Esophagus mucosa (tissue), 1 donor: ENCODE results near the gene MED13. TPM values are rescaled to one million over a fixed set of nuclear protein-coding genes. Genes with fewer than 3 reads are reported as not detected.
"Not testable (repeated sequence)": the region's sequence is repeated elsewhere in the genome, so short reads cannot be mapped to it uniquely, and the experiment has no call there.

Experiments used
- ATAC-seq: fragments of 200-7000 bp; cut with Tn5 transposase; one replicate; pipeline ENCODE4 v1.9.1; 2020
- total RNA-seq: library from RNA; stranded (reverse); gene quantifications from one replicate; pipeline ENCODE4 v1.2.4, GENCODE V29; 2023
- donor health status: DM: yes; HTN: yes; CAD: no.

The MED13 gene
- total RNA-seq, 1 donor from 2014 or later, result 43.7 TPM

DNA sequence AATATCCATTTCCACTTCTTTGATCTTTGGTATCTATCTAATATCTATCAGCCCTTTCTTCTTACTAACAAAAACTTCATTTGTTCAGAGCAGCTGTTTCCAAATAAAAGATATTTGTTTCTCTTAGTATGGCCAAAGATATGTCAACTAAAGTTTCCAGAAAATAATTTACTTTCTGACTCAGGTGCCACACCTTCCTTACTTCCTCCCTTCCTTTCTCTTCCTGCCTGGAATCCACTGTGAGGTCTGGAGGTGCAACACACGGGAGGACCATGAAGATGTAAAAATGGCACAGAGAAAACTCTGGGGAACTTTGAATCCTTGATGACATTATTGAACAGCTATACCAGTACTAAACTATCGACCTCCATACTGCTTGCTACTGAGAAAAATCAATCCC, 14.0 kb downstream of the MED13 start:
- ATAC-seq, result peak; percentile 73

DNA sequence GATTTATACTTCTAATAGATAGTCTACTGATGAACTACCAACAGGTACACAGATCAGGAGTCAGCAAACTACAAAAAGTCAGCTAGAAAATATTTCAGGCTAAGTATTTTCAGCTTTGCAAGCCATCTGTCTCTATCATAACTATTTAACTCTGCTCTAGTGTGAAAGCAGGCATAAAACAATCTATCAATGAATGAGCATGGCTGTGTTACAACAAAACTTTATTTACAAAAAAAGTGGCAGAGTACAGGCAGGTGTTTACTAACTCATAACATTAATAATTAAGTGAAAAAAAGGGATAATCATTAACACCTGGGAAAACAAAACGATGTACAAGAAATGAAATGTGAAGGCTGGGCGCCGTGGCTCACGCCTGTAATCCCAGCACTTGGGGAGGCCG, 15.8 kb downstream of the MED13 start:
- ATAC-seq, result no peak

DNA sequence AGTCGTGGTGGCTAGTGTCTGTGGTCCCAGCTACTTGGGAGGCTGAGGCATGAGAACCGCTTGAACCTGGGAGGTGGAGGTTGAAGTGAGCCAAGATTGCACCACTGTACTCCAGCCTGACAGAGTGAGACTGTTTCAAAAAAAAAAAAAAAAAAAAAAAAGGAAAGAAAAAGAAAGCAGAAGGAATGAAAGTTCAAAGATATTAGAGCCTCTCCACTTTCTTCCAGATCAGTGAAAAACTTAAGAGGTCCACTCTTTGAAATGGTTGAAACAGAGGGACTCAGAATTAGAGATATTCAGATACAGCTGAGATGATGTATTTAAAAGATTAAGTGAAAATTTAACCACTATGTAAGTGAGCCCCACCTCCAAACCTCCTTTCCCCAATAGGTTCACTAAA, 16.8 kb downstream of the MED13 start:
- no peak for ATAC-seq

DNA sequence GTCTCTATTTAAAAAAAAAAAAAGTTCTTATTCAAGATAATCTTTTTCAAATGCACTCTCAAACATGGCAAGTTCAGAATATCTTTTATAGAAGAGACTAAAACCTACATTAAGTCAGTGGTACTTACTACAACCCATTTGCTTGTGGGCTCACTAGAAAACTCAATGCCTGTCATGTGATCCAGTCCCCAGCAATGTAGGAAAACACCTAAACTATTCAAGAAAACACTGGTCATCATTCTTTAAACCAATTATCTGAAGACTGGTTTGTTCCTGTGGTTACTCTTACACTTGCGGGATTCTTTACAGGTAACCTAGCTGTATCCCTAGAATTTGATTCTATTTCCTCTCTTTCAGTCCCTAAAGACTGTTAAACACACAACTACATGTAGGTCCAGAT, 19.6 kb downstream of the MED13 start:
- no peak for ATAC-seq

DNA sequence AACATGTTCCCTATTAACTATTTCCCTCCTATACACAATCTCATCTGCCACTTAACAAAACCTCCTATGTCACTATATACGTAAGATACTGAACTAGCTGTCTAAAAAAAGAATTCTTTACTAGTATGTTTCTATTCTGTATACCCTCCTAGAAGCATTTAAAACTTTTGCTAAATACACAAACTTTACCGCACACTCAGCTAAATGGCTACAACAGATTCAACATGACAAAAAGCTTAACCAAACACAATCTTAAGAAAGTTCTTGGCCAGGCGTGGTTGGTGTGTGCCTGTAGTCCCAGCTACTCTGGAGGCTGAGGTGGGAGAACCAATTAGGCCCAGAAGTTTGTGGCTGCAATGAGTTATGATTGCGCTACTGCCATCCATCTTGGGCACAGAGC, 20.0 kb downstream of the MED13 start:
- ATAC-seq, result no peak

DNA sequence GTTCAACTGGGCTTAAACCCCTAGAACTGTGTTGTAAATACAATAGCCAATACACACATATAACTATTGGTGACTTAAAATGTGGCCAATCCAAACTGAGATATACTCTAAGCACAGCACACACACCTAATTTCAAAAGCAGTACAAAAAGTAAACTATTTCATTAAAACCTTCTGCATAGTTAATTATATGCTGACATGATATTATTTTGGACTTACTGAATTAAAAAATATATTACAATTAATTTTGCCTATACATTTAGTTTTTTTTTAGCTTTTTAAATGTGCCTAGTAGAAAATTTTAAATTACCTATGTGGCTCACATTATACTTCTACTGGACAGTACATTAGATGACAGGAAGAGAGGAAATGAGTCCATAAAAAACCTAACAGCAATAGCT, 21.5 kb downstream of the MED13 start:
- ATAC-seq, result no peak

DNA sequence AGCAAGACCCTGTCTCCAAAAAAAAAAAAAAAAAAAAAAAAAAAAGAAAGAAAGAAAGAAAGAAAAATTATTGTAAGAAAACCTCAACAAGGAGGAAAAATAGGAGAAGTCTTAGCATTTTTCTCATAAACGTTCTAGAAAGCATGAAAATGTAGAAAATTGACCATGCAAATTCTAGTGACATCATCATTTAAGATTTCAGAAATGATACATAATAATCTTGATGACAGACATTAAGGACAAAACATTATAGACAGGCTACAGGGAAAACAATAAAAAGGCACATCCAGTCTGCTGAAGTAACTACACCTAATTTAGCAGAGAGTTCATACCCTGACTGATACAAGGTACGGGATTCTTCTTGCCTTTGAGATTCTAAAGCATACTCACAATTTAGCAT, 21.9 kb downstream of the MED13 start:
- no peak for ATAC-seq

DNA sequence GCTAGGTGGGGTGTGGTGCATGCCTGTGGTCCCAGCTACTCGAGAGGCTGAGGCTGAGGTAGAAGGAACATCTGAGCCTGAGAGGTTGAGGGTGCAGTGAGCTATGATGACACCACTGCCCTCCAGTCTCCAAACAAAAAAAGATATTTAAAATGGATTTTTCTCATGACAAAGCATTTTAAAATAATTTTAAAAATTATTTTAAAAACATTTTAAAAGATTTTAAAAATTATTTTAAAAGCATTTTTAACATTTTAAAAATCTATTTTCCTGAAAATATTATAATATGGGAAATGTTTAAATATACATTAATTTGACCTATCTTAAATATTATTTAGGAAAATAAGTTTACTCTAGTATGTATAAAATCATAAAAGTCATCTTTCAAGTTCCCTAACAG, 26.8 kb downstream of the MED13 start:
- no peak for ATAC-seq

DNA sequence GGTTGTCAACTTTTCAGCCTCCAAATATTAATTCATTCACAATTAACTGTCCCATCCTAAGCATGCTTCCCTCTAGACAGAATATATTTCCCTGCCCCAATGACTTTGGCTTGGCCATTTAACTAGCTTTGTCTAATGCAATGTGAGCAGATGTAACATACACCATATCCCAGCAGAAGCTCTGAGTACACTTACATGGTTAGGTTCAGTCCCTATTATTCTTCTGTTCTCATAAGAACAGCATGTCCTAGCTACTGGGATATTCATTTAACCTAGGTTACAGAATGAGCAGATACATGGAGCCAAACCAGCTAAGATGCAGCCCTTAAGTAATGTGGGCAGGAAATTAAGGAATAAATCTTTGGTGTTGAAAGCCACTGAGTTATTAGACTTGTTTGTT, 31.8 kb downstream of the MED13 start:
- no peak for ATAC-seq

DNA sequence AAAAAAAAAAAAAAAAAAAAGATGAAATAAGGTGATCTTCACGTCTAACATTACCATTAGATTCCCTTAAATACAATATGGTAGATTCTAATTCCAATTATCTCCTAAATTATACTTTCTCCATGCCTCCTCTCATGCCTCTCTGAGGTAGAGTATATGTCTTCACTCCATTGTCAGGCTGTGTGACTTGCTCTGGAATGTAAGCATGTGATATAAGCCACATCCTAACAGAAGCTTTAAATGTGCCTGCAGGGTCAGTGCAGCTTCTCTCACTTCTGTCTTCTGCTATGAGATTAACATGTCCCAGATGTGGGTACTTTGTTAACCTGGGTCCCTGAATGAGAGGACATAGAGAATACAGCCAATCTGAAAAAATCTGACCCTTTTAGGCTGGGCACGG, 32.6 kb downstream of the MED13 start:
- ATAC-seq, result no peak

DNA sequence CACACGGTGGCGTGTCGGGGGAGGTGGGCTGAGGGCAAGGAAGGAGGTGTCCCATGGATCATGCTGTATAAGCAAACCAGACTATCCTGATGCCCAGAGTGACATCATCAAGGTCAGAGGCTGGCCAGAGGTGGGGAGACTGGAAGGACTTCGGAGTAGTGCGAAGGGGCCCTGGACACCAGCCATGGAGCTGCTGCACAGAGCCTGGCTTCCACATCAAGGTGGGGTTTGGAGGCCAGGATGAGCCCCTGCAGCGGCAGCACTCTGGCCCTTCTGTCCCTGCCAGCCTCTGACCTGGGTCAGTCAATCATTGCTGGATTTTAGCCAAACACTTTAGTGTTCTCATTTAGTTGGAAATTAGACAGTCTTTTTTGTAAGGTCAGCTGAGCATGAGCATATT, 34.8 kb downstream of the MED13 start:
- ATAC-seq, result no peak

DNA sequence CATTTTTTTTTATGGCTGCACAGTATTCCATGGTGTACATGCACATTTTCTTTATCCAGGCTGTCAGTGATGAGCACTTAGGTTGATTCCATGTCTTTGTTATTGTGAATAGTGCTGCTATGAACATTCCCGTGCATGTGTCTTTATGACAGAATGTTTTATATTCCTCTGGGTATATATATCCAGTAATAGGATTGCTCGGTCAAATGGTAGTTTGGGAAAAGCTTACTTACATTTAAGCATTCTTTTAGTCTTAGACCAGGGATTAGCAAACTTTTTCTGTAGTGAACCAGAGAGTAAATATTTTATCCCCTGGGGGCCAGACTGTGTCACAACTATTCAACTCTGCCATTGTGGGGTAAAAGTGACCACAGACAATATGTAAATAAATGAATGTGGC, 40.2 kb downstream of the MED13 start:
- ATAC-seq, result no peak

DNA sequence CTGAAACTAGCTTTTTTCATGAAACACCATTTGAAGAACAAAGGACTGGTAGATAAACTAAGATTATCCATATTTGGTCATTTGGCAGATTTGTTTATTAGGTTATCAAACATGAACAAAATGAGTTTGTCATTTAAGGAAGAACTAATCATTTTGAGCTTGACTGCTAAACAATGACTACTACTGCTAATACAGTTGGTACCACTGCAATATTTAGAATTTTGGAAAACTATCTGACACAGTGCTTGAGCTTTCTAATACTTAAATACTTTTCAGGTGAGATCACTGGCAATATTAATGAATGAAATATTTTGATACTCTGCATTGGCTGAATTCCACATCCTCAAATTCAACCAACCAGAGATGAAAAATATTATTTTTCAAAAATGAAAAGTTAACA, 47.2 kb downstream of the MED13 start:
- no peak for ATAC-seq

DNA sequence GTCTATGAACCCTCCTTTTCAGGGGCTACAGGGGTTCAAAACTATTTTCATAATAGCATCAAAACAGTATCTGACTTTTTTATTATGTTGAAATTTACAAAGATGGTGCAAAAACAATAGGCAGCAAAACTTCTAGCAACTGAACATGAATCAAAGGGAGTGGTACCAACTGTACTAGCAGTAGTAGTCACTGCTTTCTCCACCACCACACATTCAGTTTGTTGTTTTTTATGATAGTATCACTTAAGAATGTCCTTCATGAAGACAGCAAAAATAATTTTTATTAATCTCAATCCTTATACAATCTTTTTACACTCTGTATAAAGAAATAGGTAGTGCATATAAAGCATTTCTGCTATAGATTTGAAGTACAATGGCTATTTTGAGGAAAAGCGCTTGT, 47.6 kb downstream of the MED13 start:
- no peak for ATAC-seq

DNA sequence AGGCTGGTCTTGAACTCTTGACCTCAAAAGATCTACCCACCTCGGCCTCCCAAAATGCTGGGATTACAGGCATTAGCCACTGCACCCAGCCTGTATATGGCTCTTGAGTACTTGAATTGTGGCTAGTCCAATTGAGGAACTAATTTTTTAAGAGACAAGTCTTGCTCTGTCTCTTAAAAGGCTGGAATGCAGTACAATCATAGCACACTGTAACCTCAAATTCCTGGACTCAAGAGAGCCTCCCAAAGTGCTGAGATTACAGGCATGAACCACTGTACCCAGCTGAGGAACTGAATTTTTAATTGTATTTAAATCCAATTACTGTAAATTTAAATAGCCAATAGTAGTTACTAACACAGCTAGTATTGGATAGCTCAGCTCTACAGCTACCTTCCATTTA, 50.6 kb downstream of the MED13 start:
- ATAC-seq, result no peak

DNA sequence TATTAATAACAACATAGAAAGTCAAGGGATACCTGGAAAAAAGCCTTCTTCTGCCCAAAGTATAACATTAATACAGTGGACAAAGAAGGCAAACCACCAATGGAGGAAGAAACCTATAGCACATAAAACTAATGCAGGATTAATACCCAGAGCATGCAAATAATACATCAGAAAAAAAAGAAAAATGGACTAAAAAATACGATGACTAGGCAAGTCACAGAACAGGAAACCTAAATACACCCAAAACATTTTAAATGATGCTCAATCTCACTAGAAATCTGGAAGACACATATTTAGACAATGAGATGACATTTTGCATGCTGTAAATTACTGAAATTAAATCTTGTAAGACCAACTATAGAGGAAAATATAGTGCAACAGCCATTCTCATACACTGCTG, 55.9 kb downstream of the MED13 start:
- ATAC-seq, result no peak

DNA sequence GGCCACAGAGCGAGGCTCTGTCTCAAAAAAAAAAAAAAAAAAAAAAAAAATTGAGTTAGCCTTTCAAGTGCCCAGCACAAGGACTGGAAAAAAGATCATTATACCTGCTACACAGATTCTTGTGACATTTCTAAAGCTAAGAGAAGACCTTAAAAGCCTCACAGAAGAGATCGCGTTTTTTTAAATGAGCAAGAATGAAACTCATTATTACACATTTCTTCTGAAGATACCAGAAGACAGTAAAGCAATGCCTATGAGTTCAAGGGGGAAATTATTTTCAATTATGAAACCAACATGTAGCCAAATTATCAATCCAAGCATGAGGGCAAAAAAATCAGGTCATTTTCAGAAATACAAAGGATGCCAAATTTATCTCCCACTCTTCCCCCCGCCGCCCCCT, 56.8 kb downstream of the MED13 start:
- no peak for ATAC-seq

DNA sequence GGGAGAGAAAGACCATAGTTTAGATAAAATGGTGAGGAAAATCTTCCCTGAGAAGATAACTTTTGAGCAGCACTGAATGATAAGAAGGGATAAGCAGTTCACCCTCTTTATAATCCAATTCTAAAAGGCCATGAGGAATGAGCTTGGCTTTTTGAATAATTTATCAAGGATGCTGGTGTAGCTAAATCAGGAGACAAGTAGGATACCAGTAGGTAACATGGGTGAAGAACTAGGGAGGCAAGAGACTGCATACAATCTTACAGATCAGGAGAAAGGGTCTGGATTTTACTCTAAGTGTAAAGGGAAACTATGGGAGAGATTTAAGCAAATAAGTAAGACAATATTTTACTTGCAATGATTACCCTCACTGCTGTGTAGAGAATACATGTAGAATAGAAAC, 60.7 kb downstream of the MED13 start:
- ATAC-seq, result no peak

DNA sequence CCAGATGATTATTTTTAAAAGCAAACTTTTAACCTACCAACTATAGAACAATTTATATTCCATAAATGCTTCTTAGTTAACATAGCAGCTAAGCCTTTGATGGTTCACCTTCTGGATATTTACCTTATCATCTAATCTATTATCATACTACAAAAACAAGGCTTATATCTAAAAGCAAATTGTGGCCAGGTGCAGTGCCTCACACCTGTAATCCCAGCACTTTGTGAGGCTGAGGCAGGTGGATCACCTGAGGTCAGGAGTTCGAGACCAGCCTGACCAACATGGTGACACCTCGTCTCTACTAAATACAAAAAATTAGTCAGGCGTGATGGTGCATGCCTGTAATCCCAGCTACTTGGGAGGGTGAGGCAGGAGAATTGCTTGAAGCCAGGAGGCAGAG, 61.9 kb downstream of the MED13 start:
- not testable (repeated sequence) for ATAC-seq

DNA sequence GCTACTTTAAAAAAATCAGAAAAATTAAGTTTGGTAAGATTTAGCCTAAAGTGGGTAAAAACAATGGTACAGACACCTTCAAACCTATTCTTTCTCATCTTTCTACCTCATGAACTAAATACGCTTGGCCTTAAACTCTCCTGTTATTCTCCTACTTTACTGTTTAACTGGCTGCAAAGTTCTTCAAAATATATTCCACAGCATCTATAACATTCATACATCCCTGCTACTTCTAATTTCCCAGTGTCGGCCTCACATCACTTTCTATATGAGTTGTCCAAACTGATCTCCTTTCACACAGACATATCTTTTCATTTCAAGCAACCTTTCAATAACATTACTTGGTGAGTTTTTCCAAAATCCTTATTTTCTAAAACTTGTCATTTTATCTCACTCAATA, 64.0 kb downstream of the MED13 start:
- ATAC-seq, result no peak

DNA sequence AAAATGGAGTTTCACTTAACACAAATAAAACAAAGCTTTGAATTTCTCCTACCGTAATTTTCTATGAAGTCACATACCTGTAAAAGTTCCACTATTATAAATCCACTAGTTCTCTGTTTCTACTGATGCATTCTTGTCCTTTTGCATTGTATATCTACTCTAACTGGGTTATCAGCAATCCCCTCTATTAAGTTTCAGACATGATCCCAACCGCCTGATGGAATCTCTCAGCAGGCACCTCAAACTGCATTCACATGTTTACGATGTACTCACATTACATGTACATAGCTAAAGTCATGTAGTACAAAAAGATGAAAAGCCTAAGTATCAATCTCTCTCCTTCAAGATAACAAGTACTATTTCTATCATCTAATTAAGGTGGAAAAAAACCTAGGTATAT, 64.9 kb downstream of the MED13 start:
- ATAC-seq, result no peak

DNA sequence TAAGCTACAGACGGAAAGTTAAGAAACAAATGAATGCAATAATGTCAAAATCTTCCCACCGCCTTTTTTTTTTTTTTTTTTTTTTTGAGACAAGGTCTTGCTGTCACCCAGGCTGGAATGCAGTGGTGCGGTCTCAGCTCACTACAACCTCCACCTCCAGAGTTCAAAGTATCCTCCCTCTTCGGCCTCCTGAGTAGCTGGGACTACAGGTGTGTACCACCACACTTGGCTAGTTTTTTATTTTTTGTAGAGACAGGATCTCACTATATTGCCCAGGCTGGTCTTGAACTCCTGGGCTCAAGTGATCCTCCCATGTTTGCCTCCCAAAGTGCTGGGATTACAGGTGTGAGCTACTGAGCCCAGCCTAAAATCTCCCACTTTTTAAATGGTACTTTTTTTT, 66.5 kb downstream of the MED13 start:
- ATAC-seq, result not testable (repeated sequence)

DNA sequence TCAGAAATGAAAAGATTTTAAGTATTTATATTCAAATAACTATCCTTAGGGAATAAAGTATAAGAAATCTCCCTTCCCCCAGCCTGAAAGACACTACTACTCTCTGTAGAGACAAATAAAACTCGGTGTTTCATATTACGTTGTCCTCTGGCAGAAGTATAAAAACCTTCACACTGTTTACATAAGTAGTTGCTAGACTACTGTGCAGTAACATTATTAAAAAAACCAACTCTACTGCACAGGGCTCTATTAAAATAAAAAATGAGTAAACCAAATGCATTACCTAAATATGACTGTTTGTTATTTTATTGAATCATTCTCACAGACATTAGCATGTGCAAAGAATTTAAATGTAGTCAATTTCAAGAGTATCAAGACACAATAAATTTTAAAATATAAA, 67.4 kb downstream of the MED13 start:
- ATAC-seq, result no peak

DNA sequence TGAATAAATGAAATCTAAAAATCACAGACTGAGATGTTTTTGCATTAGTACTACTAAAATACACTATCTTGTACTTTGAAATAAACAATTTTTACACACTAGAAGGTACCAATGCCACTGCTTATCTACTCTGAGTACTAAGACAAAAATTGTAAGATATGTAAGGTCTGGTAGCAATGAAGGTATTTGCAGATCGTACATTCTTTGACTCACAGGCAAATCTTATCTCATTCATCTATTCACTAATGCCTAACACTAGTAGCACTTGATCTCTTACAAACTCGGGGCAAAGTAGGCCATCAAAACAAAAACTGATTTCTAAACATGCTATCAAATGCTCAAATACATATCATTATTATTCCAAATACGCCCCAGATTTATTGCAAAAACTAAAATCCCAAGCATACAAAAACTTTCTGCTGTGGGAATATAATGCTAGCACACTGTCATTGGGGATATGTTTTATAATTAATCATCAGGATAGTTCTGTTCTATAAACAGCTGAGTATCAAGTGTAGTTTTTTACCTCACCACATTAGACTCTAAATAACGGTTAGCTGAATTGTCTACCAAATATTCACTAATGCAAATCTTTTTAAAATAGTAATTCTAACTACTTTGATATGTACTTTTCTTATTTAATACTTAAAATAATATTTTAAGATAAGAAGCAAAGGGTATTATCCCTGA, 68.0 kb downstream of the MED13 start:
- ATAC-seq, result no peak

DNA sequence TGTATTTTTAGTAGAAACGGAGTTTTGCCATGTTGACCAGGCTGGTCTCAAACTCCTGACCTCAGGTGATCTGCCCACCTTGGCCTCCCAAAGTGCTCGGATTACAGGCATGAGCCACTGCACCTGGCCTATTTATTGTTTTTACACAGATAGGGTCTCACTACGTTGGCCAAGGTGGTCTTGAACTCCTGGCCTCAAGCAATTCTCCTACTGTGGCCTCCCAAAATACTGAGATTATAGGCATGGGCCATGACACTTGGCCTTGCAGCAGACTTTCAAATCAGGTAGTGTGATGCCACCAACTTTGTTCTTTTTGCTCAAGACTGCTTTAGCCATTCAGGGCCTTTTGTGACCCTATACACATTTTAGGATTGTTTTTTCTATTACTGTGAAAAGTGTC, 75.6 kb downstream of the MED13 start:
- ATAC-seq, result no peak

DNA sequence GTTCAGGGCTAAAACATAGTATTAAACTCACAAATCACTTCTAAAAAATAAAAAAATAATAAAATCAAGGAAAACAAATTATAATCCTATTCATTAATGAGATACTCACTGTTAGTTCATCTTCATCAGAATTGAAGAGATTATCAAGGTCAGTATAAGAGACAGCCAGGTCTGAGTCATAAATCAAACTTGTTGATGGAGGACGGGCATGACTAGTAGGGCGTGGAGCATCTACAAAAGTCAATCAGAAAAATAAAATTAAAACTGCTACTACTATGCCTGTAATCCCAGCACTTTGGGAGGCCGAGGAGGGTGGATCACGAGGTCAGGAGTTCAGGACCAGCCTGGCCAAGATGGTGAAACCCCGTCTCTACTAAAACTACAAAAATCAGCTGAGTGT, 78.2 kb downstream of the MED13 start:
- ATAC-seq, result peak; percentile 65
